GM23338 (cell line): ENCODE data around the gene KRTAP12-1. TPM values are rescaled to one million over a fixed set of nuclear protein-coding genes. Genes with fewer than 3 reads are reported as not detected.

ENCODE experiments used
- ATAC-seq: fragments of 200-7000 bp; cut with Tn5 transposase; 3 replicates; pipeline ENCODE4 v1.9.1; 2020
- DNase-seq: peaks from one replicate; pipeline ENCODE4 v3.0.0-alpha.2; 2015; ENCODE audit warnings: low spot score
- H2AFZ ChIP-seq: fragments of 200-600 bp; sonication (generic); 2 replicates; pipeline ENCODE4 v1.8.0; 2016; ENCODE audit warnings: antibody characterized with exemption, mild to moderate bottlenecking, moderate library complexity
- H3F3A ChIP-seq: fragments of 200-600 bp; sonication (generic); replicated peaks from 2 replicates; pipeline ENCODE4 v1.8.0; 2017; ENCODE audit warnings: antibody characterized with exemption, mixed run types, low read depth
- H3K27ac ChIP-seq: fragments of 200-600 bp; sonication (generic); 2 replicates; pipeline ENCODE4 v1.6.1; 2016; ENCODE audit warnings: low read depth
- H3K27me3 ChIP-seq: fragments of 200-600 bp; sonication (generic); 2 replicates; pipeline ENCODE4 v1.8.0; 2016; ENCODE audit warnings: mild to moderate bottlenecking, mixed run types, moderate library complexity; ENCODE audit not compliant: insufficient read depth
- H3K36me3 ChIP-seq: fragments of 200-600 bp; sonication (generic); 2 replicates; pipeline ENCODE4 v1.8.0; 2016; ENCODE audit warnings: mild to moderate bottlenecking; ENCODE audit not compliant: insufficient read depth
- H3K4me1 ChIP-seq: fragments of 200-600 bp; sonication (generic); 2 replicates; pipeline ENCODE4 v1.8.0; 2016; ENCODE audit warnings: mild to moderate bottlenecking, moderate library complexity; ENCODE audit not compliant: insufficient read depth
- H3K4me2 ChIP-seq: fragments of 200-600 bp; sonication (generic); 2 replicates; pipeline ENCODE4 v1.7.1; 2017; ENCODE audit warnings: mixed run types
- H3K4me3 ChIP-seq: fragments of 200-600 bp; sonication (generic); 2 replicates; pipeline ENCODE4 v1.6.1; 2016; ENCODE audit warnings: mixed run types
- H3K79me2 ChIP-seq: fragments of 200-600 bp; sonication (generic); replicated peaks from 2 replicates; pipeline ENCODE4 v1.8.0; 2017; ENCODE audit warnings: mild to moderate bottlenecking; ENCODE audit not compliant: insufficient read depth
- H3K9me2 ChIP-seq: fragments of 200-600 bp; sonication (generic); 2 replicates; pipeline ENCODE4 v1.8.0; 2017; ENCODE audit not compliant: insufficient read depth
- H4K20me1 ChIP-seq: fragments of 200-600 bp; sonication (generic); replicated peaks from 2 replicates; pipeline ENCODE4 v1.8.0; 2017; ENCODE audit warnings: mild to moderate bottlenecking; ENCODE audit not compliant: insufficient read depth
- H3K27ac Mint-ChIP-seq: 2 replicates; pipeline ENCODE4 v1.8.0; 2020; ENCODE audit warnings: inconsistent platforms, mild to moderate bottlenecking, moderate library complexity, mixed read lengths
- H3K27me3 Mint-ChIP-seq: 3 replicates; pipeline ENCODE4 v1.8.0; 2022; ENCODE audit warnings: low read depth, mild to moderate bottlenecking, moderate library complexity, mixed read lengths, inconsistent platforms; ENCODE audit not compliant: insufficient read depth, poor library complexity
- H3K36me3 Mint-ChIP-seq: 3 replicates; pipeline ENCODE4 v1.8.0; 2021; ENCODE audit warnings: low read depth, mild to moderate bottlenecking, inconsistent platforms, moderate library complexity, mixed read lengths
- H3K4me1 Mint-ChIP-seq: 3 replicates; pipeline ENCODE4 v1.8.0; 2020; ENCODE audit warnings: mild to moderate bottlenecking, inconsistent platforms, mixed read lengths
- H3K4me3 Mint-ChIP-seq: 3 replicates; pipeline ENCODE4 v1.8.0; 2021; ENCODE audit warnings: moderate library complexity, mild to moderate bottlenecking, inconsistent platforms, mixed read lengths
- H3K9me3 Mint-ChIP-seq: 3 replicates; pipeline ENCODE4 v1.8.0; 2020; ENCODE audit warnings: moderate library complexity, mild to moderate bottlenecking, inconsistent platforms, mixed read lengths
- CREB1 ChIP-seq: fragments of 250-450 bp; sonication (Bioruptor Pico); IDR thresholded peaks from 2 replicates; pipeline ENCODE4 v1.5.0; 2020; ENCODE audit warnings: low read depth, mild to moderate bottlenecking, moderate library complexity
- ETS1 ChIP-seq: IDR thresholded peaks from 2 replicates; pipeline ENCODE4 v1.6.1; 2016; ENCODE audit warnings: antibody characterized with exemption
- EZH2 ChIP-seq: fragments of 200-600 bp; sonication (generic); IDR thresholded peaks from one replicate; pipeline ENCODE4 v1.8.0; 2017; ENCODE audit warnings: antibody characterized with exemption, mild to moderate bottlenecking, low read depth; ENCODE audit not compliant: unreplicated experiment
- POLR2AphosphoS5 ChIP-seq: IDR thresholded peaks from 2 replicates; pipeline ENCODE4 v1.6.1; 2016; ENCODE audit warnings: antibody characterized with exemption, low read depth
- REST ChIP-seq: IDR thresholded peaks from one replicate; pipeline ENCODE4 v1.6.1; 2018; ENCODE audit warnings: antibody characterized with exemption; ENCODE audit not compliant: unreplicated experiment
- STAT1 ChIP-seq: IDR thresholded peaks from one replicate; pipeline ENCODE4 v1.6.1; 2016; ENCODE audit warnings: antibody characterized with exemption; ENCODE audit not compliant: unreplicated experiment
- ZNF114 ChIP-seq: fragments of 250-450 bp; sonication (Bioruptor Pico); IDR thresholded peaks from 2 replicates; pipeline ENCODE4 v1.5.0; 2020; ENCODE audit warnings: mild to moderate bottlenecking, moderate library complexity
- ZNF462 ChIP-seq: fragments of 250-450 bp; sonication (Bioruptor Pico); IDR thresholded peaks from 2 replicates; pipeline ENCODE4 v1.5.0; 2020; ENCODE audit warnings: mild to moderate bottlenecking, moderate library complexity
- polyA plus RNA-seq: library from polyadenylated mRNA; unstranded; fragments of >200 nt; fragmentation: Nextera tagmentation; extraction: Ambion mirVana; gene quantifications from 2 replicates; pipeline ENCODE4 v1.2.1, GENCODE V29; 2016
- total RNA-seq: library from RNA; depleted of rRNA; stranded (reverse); fragments of >200 nt; shearing (Covaris generic); gene quantifications from 2 replicates; pipeline ENCODE4 v1.2.3, GENCODE V29; 2014

KRTAP12-1 gene
- total and polyA plus RNA-seq, 2 experiments from 2014 or later, result not detected

DNA sequence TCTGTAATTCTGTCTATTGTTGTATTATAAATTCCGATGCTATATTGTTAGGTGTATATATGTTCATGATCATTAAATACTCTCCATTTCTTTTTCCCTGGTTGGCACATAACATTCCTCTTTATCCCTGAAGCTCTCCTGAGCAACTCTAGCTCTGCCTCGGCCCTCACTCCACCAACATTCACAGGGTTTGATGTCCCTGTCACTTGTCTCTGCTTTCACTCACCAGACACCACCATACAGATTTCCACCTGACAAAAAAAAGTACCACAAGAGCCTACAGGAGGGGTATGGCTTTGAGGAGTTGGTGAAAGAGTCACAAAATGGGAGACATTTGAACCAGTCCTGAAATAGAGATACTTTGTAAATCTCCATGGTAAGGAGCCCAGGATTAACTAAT, 38.2 kb upstream of the KRTAP12-1 start:
- Histone ChIP-seq H3K9me2 (0 out of 2 replicates have a peak, but pooled peaks cover 3% of the 10 kb centered on the region), H3K79me2 (no peaks in the 10 kb centered on the region), H3F3A (0 out of 2 replicates have a peak, but pooled peaks cover 7% of the 10 kb centered on the region), H3K27ac (no peak overlapping the region), H2AFZ (no peak overlapping the region), H3K4me1 (peaks cover 22% of the 10 kb centered on the region), H3K4me2 (no peak overlapping the region), H4K20me1 (no peaks in the 10 kb centered on the region), H3K27me3 (peaks cover 23% of the 10 kb centered on the region), H3K4me3 (no peak overlapping the region), H3K36me3 (no peaks in the 10 kb centered on the region)
- Mint-ChIP-seq H3K27me3 (peaks cover 28% of the 10 kb centered on the region), H3K36me3 (no peaks in the 10 kb centered on the region), H3K4me3 (no peak overlapping the region), H3K9me3 (peaks cover 3% of the 10 kb centered on the region; the same call in 1 of the 3 replicates), H3K27ac (no peak overlapping the region), H3K4me1 (peaks cover 27% of the 10 kb centered on the region)
- DNase-seq, result no peak
- no peak for ATAC-seq
- TF ChIP-seq POLR2AphosphoS5, result no peak
- no peak for TF ChIP-seq REST
- no peak for TF ChIP-seq ETS1
- no peak for TF ChIP-seq STAT1
- no peak for TF ChIP-seq CREB1 (CRISPR knock-in tag)
- TF ChIP-seq ZNF114 (CRISPR knock-in tag), result no peak
- no peak for TF ChIP-seq ZNF462
- TF ChIP-seq EZH2, result no peak
